Loucy (cell line): Measurements from ENCODE around the gene LRRTM2.

ENCODE experiments used
- H2AFZ ChIP-seq: fragments of 200-600 bp; sonication (generic); 2 replicates; pipeline ENCODE4 v1.6.0; 2016; ENCODE audit warnings: antibody characterized with exemption, mild to moderate bottlenecking, low read length, moderate library complexity
- H3F3A ChIP-seq: fragments of 200-600 bp; 2 replicates; pipeline ENCODE4 v1.6.0; 2016; ENCODE audit warnings: antibody characterized with exemption, low read depth, mild to moderate bottlenecking
- H3K27me3 ChIP-seq: fragments of 200-600 bp; sonication (generic); 2 replicates; pipeline ENCODE4 v1.6.1; 2014; ENCODE audit warnings: low read length, mild to moderate bottlenecking; ENCODE audit not compliant: insufficient read depth, poor library complexity, severe bottlenecking
- H3K36me3 ChIP-seq: fragments of 200-600 bp; sonication (generic); 2 replicates; pipeline ENCODE4 v1.6.1; 2016; ENCODE audit warnings: low read length; ENCODE audit not compliant: insufficient read depth
- H3K4me1 ChIP-seq: fragments of 200-600 bp; sonication (generic); 2 replicates; pipeline ENCODE4 v1.5.1; 2014; ENCODE audit warnings: low read length, mild to moderate bottlenecking; ENCODE audit not compliant: insufficient read depth, poor library complexity, severe bottlenecking
- H3K4me2 ChIP-seq: fragments of 200-600 bp; sonication (generic); 2 replicates; pipeline ENCODE4 v1.6.0; 2014; ENCODE audit warnings: antibody characterized with exemption, low read length, low read depth, mild to moderate bottlenecking; ENCODE audit not compliant: poor library complexity, severe bottlenecking
- H3K4me3 ChIP-seq: fragments of 200-600 bp; sonication (generic); 2 replicates; pipeline ENCODE4 v1.5.1; 2014; ENCODE audit warnings: low read length, mild to moderate bottlenecking, mixed read lengths; ENCODE audit not compliant: poor library complexity, severe bottlenecking
- H3K79me2 ChIP-seq: fragments of 200-600 bp; sonication (generic); 2 replicates; pipeline ENCODE4 v1.6.1; 2014; ENCODE audit warnings: low read length; ENCODE audit not compliant: insufficient read depth
- H3K9ac ChIP-seq: fragments of 200-600 bp; sonication (generic); 2 replicates; pipeline ENCODE4 v1.6.0; 2014; ENCODE audit warnings: mild to moderate bottlenecking, low read depth, low read length, moderate library complexity; ENCODE audit not compliant: poor library complexity, severe bottlenecking
- H3K9me2 ChIP-seq: fragments of 200-600 bp; sonication (generic); replicated peaks from 2 replicates; pipeline ENCODE4 v1.6.1; 2016; ENCODE audit warnings: low read depth, low read length, mixed read lengths
- H3K9me3 ChIP-seq: fragments of 200-600 bp; sonication (generic); 2 replicates; pipeline ENCODE4 v1.6.1; 2014; ENCODE audit warnings: mild to moderate bottlenecking, antibody characterized with exemption, low read length, low read depth; ENCODE audit not compliant: insufficient read depth
- H4K20me1 ChIP-seq: fragments of 200-600 bp; sonication (generic); 2 replicates; pipeline ENCODE4 v1.6.0; 2014; ENCODE audit warnings: antibody characterized with exemption, low read length, mild to moderate bottlenecking; ENCODE audit not compliant: insufficient read depth, poor library complexity, severe bottlenecking
- CTCF ChIP-seq: fragments of 200-600 bp; sonication (generic); conservative IDR thresholded peaks from 2 replicates; pipeline ENCODE4 v1.5.1; 2014; ENCODE audit warnings: mild to moderate bottlenecking, antibody characterized with exemption, low read length
- EZH2phosphoT487 ChIP-seq: fragments of 200-600 bp; IDR thresholded peaks from 2 replicates; pipeline ENCODE4 v1.6.1; 2018; ENCODE audit warnings: antibody characterized with exemption, mild to moderate bottlenecking, moderate library complexity, borderline replicate concordance

The LRRTM2 gene

DNA sequence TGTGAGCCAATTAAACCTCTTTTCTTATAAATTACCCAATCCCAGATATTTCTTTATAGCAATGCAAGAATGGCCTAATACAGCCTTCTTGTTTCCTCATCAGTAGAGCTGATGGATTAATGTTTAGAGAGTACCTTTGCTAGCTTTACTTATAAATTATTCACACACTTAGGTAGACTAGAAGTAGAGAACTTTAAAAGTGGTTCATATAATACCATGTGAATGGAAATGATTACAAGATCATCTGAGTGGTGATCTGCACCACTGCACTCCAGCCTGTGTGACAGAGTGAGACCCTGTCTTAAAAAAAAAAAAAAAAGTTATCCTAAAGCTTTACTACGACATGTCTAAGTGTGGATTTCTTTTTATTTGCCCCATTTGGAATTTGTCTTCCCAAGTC is 23.2 kb upstream of the LRRTM2 start:
- Histone ChIP-seq H3K4me1 (no peaks in the 10 kb centered on the region), H3F3A (no peaks in the 10 kb centered on the region), H3K9me2 (no peaks in the 10 kb centered on the region), H3K9me3 (no peaks in the 10 kb centered on the region), H3K9ac (no peak overlapping the region), H3K4me2 (no peak overlapping the region), H4K20me1 (no peaks in the 10 kb centered on the region), H3K36me3 (no peaks in the 10 kb centered on the region), H3K79me2 (no peaks in the 10 kb centered on the region), H3K4me3 (no peak overlapping the region), H3K27me3 (no peaks in the 10 kb centered on the region), H2AFZ (no peak overlapping the region)
- TF ChIP-seq EZH2phosphoT487 (no peak), CTCF (no peak)

DNA sequence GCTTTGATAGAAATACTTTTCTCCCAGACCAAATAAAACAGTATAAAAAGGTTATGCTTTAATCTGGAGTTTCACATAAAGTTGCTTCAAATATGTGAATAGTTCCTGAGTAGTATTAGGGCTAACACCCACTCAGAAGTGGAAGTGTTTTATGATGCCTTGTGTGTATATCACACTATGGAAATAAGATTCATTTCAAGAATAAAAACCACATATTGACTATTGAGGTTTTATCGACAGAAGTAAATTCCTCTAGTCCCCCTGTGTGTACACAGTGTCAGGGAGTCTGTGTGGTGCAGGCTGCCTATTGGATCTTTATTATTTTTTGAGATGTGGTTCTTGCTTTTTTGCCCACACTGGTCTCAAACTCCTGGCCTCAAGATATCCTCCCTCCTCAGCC is 20.8 kb upstream of the LRRTM2 start:
- Histone ChIP-seq H3K9me3 (no peaks in the 10 kb centered on the region), H4K20me1 (no peaks in the 10 kb centered on the region), H3K79me2 (no peaks in the 10 kb centered on the region), H3K4me3 (no peak overlapping the region), H3K4me1 (no peaks in the 10 kb centered on the region), H3K4me2 (no peak overlapping the region), H3K36me3 (peaks cover 3% of the 10 kb centered on the region; the same call in 1 of the 2 replicates), H2AFZ (no peak overlapping the region), H3K9ac (no peak overlapping the region), H3K9me2 (no peaks in the 10 kb centered on the region), H3K27me3 (no peaks in the 10 kb centered on the region), H3F3A (no peaks in the 10 kb centered on the region)
- no peak for TF ChIP-seq EZH2phosphoT487
- no peak for TF ChIP-seq CTCF

DNA sequence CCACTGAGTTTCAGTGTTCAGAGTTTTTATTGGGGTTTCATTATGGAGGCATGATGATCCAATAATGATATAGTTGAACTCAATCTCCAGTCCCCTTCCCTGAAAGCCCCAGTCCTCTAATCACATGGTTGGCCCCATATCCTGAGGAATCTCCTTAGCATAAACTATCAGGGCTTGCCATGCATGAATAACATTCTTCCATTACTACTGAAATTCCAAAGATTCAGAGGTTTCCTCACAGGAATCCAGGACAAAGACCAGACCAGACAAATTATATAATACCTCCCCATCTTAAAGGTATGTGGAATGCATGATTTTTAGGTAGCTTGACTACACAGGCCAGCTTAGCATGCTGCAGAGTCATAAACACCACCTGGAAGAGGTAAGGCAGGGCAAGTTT is 15.5 kb upstream of the LRRTM2 start:
- Histone ChIP-seq H3F3A (no peaks in the 10 kb centered on the region), H3K79me2 (no peaks in the 10 kb centered on the region), H3K9ac (no peak overlapping the region), H3K9me2 (no peaks in the 10 kb centered on the region), H3K4me3 (no peak overlapping the region), H4K20me1 (no peaks in the 10 kb centered on the region), H3K9me3 (peaks cover 10% of the 10 kb centered on the region; the same call in 1 of the 2 replicates), H3K4me2 (no peak overlapping the region), H3K27me3 (no peaks in the 10 kb centered on the region), H2AFZ (no peak overlapping the region), H3K36me3 (peaks cover 42% of the 10 kb centered on the region), H3K4me1 (no peaks in the 10 kb centered on the region)
- TF ChIP-seq CTCF (no peak), EZH2phosphoT487 (no peak)
